Renal cortical epithelial cell (primary cell): Measurements from ENCODE around the gene ANAPC15. TPM values are rescaled to one million over a fixed set of nuclear protein-coding genes. Genes with fewer than 3 reads are reported as not detected.
A peak's percentile ranks its signal among the peaks of the same experiment; 100 is the strongest.

Source experiments
- DNase-seq: peaks from one replicate; pipeline ENCODE4 v3.0.0-alpha.2; 2011; ENCODE audit warnings: low read depth
- total RNA-seq: library from RNA; depleted of rRNA; stranded (reverse); fragments of >200 nt; gene quantifications from 2 replicates; pipeline ENCODE4 v1.2.3, GENCODE V29; 2014

ANAPC15 gene
- total RNA-seq, 1 donor from 2014 or later, result 21.5 TPM

DNA sequence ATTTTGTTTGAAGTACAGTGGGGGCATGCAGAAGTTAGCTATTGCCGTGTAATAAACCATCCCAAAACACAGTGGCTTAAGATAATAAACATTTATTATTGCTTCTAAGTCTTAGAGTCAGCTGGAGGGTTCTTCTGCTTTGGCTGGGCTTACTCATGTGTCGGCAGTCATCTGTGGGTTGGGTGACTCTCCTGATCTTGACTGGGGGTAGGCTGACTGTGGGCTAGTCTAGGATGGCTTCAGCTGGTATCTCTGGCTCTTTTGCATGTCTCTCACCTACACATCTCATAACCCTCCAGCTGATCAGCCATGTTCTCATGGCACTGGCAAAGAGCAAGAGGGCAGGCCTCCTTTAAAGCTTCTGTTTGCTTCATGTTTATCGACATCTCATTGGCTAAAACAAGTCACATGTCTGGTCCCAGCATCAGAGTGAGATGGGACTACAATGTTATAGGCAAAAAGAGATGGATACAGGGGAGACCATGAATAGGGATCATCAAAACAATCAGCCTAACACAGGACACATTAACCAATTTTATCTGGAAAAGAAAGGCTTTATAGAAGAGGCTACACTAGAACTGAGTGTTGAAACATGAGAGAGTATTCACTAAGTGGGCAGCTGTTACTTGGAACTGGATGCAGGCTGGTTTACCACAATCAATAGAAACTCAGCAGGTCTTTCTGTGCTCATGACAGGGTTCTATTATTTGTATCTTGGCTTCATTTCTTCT is 26.7 kb downstream of the ANAPC15 start:
- DNase-seq, result no peak

- no peak for DNase-seq
These were observed 27.5 kb downstream of the ANAPC15 start for GRCh38 chr11:72084965-72085364.

- DNase-seq, result no peak
These were observed 28.4 kb downstream of the ANAPC15 start for GRCh38 chr11:72084076-72084475.

DNA sequence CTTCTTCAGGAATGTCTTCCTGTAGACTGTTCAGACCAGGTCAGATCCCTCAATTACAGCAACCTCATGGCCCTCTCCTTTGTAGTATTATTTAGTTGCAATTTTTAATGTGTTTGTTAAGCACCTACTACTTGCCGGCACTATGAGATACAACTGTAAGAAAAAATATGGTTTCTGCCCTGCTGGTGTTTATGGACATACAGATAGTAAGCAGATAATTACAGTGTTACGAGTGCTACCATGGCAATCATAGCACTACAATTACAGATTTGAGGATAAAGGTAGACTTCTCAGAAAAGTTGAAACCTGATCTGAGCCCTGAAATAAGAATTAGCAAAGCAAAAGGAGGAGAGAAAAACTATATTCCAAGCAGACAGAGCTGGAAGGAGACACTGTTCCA is 29.1 kb downstream of the ANAPC15 start:
- no peak for DNase-seq

DNA sequence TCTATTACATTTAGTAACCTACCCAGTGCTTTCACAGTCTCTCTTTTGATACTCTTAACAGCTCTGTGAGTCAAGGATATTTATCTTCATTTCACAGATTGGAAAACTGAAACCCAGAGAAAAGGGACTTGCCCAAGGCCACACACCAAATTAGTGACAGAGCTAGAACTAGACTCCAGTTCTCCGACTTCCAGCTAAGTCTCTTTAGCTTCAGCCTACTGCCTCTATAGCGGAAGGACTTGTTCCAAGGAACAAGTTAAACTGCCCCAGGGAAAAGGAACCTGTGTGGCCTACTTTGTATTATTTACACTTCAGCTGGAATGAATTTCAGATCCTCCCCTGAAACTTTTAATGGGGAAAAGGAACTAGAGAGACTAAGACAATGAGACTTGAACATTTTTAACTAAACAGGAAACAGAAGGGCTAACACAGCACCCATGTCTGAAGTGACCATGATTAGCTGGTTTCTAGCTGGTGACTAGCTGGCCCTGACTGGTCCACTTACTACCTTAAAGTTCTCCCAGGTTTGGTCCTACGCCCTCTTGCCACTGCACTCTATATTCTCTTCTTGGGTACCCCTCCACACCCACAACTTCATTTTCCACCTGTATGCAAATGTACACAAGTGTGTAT is 30.6 kb downstream of the ANAPC15 start:
- peak; percentile 58 for DNase-seq

- no peak for DNase-seq
These were observed 31.3 kb downstream of the ANAPC15 start for GRCh38 chr11:72081184-72081644.

DNA sequence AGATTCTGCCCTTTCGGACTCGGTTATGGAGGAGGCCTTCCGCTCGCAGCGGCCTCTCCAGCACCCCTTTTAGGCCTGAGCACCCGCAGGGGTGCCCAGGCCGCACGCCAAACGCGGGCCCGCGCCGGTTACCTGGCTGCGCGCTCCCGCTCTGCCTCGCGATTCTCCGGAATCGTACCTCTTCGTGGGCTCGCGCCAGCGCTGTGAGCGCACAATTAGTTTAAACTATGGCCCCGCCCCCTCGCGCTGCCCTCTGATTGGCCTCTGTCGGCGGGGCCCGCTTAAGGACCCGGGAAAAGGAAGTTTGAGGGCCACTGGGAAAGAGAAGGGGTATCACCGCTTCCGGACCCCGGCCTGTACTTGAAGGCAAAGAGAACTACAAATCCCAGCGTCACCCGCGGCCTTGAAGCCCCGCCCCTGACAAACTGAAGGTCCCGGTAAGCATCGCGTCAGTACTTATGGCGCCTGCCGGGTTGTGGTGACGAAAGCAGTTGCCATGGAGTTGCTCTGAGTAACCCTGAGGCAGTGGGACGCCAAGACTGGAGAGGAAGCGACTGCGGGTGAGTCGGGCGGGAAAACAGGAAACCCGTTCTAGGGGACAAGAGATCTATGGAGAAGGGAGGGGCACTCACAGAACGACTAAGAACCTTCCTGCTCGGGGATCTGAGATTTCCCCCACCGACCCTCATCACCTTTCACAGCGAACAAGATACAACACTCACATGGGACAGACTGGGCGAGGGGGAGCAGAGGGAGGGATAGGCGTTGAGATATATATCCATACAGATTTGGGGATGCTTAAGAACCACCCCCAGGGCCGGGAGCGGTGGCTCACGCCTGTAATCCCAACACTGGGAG is 31.9 kb downstream of the ANAPC15 start, which contains the start of the genes LRRC51 and NUMA1:
Gene LRRC51 (plus strand): TSS at position 525 of the 858 bp plus-strand sequence. CDS start 8,234 bp downstream, outside the sequence.
Gene NUMA1 (minus strand): TSS at position 217 of the 858 bp plus-strand sequence. CDS start 44,599 bp downstream, outside the sequence.
- DNase-seq, result peak; percentile 99

DNA sequence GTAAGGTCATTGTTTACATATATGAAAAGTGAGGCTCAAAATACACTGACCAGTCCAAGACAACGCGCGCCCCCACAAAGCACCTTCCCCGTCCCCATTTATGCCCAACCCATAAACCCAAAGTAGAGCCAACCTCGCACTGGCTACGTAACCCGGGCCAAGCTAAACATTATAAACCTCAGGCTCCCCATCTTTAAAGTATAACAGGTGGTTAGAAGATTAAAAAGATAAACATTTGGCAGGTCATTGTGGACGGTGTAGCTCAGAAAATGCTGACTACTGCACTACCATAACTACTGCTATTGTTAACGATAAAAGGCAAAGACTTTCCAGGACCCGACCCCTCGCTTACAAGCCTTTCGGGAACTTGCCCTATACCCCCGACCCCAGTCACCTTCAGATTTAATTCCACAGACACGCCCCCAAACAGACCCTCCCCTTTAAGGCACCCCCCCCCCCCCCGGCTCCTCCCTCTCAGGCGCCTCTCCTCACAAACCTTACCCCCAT is 32.6 kb downstream of the ANAPC15 start:
- no peak for DNase-seq

GRCh38 chr11:72078477-72078876 is 34.0 kb downstream of the ANAPC15 start:
- DNase-seq, result peak; percentile 47

GRCh38 chr11:72075756-72076155 is 36.7 kb downstream of the ANAPC15 start:
- no peak for DNase-seq

DNA sequence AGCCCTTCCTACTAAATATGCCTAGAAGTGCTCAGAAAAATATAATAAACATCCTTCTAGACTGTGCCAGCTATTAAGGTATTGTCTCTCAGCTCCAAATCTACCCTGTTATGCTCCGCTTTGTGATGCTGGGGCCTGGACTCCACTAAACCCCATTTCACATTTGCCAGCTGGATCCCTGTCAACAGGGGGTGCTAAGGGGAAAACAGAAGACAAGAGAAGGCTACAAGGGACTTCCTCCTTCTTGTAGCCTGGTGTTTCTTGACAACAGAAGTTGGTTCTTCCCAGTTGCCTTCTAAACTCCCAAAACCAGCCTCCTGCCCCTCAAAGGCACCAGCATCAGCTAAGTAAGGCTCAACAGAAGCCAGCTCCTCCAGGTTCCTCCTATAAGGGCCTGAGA is 37.4 kb downstream of the ANAPC15 start:
- no peak for DNase-seq

GRCh38 chr11:72072348-72072747 is 40.1 kb downstream of the ANAPC15 start:
- peak; percentile 75 for DNase-seq

- DNase-seq, result no peak
These were observed 42.0 kb downstream of the ANAPC15 start for GRCh38 chr11:72070491-72070890.

GRCh38 chr11:72069787-72070251 is 42.7 kb downstream of the ANAPC15 start:
- DNase-seq, result peak; percentile 95

GRCh38 chr11:72069200-72069599 is 43.3 kb downstream of the ANAPC15 start:
- DNase-seq, result no peak

DNA sequence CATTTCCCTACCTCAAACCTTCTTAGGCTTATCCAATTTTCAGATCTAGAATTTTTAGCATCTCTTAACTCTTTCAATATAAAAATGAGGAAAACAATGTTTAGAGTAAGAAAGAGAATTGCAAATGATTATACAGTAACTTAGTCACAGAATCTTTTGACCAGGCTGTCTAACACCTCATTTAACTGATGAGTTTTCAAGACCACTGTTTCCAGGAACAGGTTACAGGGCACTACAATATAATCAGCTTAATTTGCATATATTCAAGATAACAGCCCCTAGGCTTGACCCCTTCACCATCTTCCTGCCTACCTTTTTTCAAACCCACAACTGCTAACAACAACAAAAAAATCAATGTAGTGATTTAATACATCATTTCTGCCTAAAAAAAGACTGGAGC is 44.8 kb downstream of the ANAPC15 start:
- DNase-seq, result no peak

GRCh38 chr11:72067266-72067665 is 45.2 kb downstream of the ANAPC15 start:
- peak; percentile 64 for DNase-seq

DNA sequence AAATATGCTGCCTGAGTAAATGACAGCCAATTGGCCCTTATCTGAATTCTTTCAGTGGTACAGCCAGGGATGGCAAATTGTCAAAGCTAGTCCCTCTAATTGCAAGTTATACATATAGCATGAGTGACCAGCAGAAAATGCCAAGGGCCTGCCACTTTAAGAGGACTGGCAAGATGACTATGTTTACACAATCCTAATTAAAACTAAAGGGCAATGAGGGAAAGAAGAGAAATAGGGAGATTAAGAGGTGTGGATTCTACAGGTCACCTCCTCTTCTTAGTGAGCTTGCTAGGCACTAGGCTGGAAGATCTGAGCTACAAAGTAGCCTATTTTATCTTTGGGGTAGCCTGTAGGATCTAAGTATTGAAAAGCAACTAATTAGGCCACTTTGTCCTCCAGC is 45.6 kb downstream of the ANAPC15 start:
- DNase-seq, result no peak

DNA sequence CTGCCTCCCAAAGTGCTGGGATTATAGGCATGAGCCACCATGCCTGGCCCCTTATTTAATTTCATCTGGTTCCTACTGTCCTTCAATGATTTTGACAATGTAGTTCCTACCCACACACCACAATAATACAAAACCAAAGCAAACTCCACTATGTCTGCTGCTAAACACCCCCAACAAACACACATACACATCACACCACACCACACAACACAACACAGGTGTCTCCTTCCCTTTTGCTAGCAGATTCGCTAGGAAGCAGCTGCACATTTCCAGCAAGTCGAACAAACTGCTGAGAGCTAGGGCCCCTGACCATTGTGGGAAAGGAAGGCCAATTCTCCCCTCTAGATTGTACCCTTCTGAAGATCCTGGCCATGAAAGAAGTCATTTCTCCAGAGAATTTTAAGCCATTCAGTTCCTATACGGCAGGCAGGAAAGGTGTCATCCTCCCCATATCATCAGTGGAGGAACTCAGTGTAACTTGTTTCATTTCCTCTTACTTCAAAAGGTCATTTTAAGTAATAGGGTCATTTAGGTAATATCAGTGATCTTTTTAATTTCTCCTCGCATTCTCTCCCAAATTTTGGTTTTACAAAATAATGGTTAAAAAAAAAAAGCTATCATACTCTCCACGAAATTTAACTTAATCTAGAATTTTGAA is 50.6 kb downstream of the ANAPC15 start:
- no peak for DNase-seq
